Cardiac muscle cell (in vitro differentiated cells and primary cell): Measurements from ENCODE around the gene ATP10D. TPM values are rescaled to one million over a fixed set of nuclear protein-coding genes. Genes with fewer than 3 reads are reported as not detected.

Source experiments
- DNase-seq, 2 donors: peaks; one replicate each; pipeline versions ENCODE4 v3.0.0 to v3.0.0-alpha.2; 2010 to 2017; ENCODE audit warnings: low read depth in 1 of 2, low spot score in 1 of 2
- H3K27ac ChIP-seq: fragments of 200-600 bp; sonication (generic); 2 replicates; pipeline ENCODE4 v1.5.1; 2016
- H3K27me3 ChIP-seq: fragments of 200-600 bp; sonication (generic); 2 replicates; pipeline ENCODE4 v1.6.0; 2016; ENCODE audit warnings: control low read depth
- H3K36me3 ChIP-seq: fragments of 200-600 bp; sonication (generic); 2 replicates; pipeline ENCODE4 v1.5.1; 2016; ENCODE audit warnings: control low read depth
- H3K4me1 ChIP-seq: fragments of 200-600 bp; sonication (generic); 2 replicates; pipeline ENCODE4 v1.8.1; 2017; ENCODE audit warnings: low read depth, mild to moderate bottlenecking, mixed run types
- H3K4me3 ChIP-seq: fragments of 200-600 bp; sonication (generic); 2 replicates; pipeline ENCODE4 v1.5.1; 2016; ENCODE audit warnings: mild to moderate bottlenecking
- H3K9me3 ChIP-seq: fragments of 200-600 bp; sonication (generic); 2 replicates; pipeline ENCODE4 v1.5.1; 2017; ENCODE audit warnings: low read depth, mild to moderate bottlenecking, control low read depth
- polyA plus RNA-seq: library from polyadenylated mRNA; unstranded; fragments of >200 nt; fragmentation: Nextera tagmentation; extraction: Ambion mirVana; gene quantifications from 2 replicates; pipeline ENCODE4 v1.2.1, GENCODE V29; 2016
- total RNA-seq: library from RNA; depleted of rRNA; stranded (reverse); fragments of >200 nt; gene quantifications from 2 replicates; pipeline ENCODE4 v1.2.3, GENCODE V29; 2016
- TF ChIP-seq, protein P1 (sequence below): IDR thresholded peaks from 2 replicates; pipeline ENCODE4 v1.5.1; 2012; ENCODE audit warnings: low read depth, mild to moderate bottlenecking, low read length

Gene ATP10D
- total and polyA plus RNA-seq, 2 experiments from 2014 or later = 5.5 to 7.7 TPM

DNA sequence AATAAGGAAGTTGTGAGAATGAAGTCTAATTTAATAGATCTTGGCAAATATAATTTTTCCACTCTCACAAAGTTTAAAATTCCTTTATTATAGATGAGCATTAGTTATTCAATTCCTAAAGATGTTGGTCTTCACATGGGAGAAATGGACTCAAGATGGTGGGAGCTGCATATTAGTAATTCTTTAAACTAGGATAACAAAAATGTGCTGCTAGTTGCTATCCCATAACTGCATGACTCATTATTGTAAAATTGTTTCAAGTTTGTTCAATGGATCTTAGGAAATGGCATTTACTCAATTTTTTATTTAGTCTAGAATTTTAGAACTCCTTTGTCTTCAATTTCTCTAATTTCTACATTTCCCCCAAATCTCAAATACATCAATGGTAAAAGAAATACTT lies 155.8 kb downstream of the ATP10D start:
- no peak for DNase-seq
- TF ChIP-seq, protein P1, sequence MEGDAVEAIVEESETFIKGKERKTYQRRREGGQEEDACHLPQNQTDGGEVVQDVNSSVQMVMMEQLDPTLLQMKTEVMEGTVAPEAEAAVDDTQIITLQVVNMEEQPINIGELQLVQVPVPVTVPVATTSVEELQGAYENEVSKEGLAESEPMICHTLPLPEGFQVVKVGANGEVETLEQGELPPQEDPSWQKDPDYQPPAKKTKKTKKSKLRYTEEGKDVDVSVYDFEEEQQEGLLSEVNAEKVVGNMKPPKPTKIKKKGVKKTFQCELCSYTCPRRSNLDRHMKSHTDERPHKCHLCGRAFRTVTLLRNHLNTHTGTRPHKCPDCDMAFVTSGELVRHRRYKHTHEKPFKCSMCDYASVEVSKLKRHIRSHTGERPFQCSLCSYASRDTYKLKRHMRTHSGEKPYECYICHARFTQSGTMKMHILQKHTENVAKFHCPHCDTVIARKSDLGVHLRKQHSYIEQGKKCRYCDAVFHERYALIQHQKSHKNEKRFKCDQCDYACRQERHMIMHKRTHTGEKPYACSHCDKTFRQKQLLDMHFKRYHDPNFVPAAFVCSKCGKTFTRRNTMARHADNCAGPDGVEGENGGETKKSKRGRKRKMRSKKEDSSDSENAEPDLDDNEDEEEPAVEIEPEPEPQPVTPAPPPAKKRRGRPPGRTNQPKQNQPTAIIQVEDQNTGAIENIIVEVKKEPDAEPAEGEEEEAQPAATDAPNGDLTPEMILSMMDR = no peak
- no peaks in the 10 kb centered on the region for H3K27me3 ChIP-seq
- no peak overlapping the region for H3K4me3 ChIP-seq
- no peaks in the 10 kb centered on the region for H3K9me3 ChIP-seq
- H3K36me3 ChIP-seq = peaks cover 57% of the 10 kb centered on the region
- H3K4me1 ChIP-seq = no peaks in the 10 kb centered on the region
- H3K27ac ChIP-seq = no peak overlapping the region

DNA sequence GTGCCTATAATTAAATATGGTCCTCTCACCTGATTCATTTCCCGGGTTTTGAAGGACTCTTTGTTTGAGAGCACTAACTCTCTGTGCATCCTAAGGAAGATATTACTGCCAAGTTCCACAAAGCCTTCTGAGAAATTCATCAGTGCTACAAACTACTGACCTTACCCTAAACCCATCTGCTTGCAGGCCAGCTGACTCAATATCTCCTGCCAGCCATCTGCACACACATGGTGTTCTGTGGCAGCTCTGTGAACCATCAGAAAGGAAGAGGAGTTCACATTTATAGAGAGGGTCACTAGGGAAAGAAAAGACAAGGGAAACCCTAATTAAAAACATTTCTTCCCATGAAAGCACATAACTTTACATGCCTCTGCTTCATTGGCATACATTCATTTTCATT lies 156.7 kb downstream of the ATP10D start:
- TF ChIP-seq, protein P1 = no peak
- Histone ChIP-seq H3K9me3 (no peaks in the 10 kb centered on the region), H3K4me1 (no peaks in the 10 kb centered on the region), H3K27me3 (no peaks in the 10 kb centered on the region), H3K36me3 (peaks cover 64% of the 10 kb centered on the region), H3K4me3 (no peak overlapping the region), H3K27ac (no peak overlapping the region)
- no peak for DNase-seq

DNA sequence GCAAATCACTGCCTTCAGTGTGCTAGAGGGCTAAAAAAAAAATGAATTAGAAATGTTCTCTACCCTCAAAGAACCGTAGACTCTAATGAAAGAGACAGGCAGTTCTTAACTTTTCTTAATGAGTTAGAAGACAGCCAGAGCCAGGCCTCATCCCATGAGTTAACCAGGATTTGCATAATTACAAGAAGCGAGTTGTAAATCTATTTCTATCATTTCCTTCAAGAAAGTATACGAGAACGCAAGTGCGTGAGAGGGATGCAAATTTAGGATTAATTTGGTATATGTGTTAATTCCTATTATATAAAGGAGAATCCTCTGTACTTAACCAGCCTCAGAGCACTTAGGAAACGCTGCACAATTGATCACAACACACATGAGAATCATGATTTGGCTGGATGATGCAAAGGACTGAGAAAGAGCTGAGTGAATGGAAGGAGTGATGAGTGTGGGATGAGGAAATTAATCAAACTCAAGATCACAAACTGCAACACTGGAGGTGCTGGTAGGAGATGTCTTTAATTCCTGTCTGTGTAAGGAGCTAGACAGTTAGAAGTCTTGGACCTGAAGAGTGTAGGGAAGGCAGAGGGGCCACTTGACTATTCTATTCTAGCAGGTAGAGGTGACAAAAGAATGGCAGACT lies 157.2 kb downstream of the ATP10D start:
- H3K36me3 ChIP-seq = peaks cover 65% of the 10 kb centered on the region
- no peak overlapping the region for H3K27ac ChIP-seq
- TF ChIP-seq, protein P1 = no peak
- no peaks in the 10 kb centered on the region for H3K4me1 ChIP-seq
- H3K4me3 ChIP-seq = no peak overlapping the region
- H3K9me3 ChIP-seq = no peaks in the 10 kb centered on the region
- no peaks in the 10 kb centered on the region for H3K27me3 ChIP-seq
- no peak for DNase-seq

Other genes with a start within 250 kb of the ATP10D start
- 7.3 and 11.8 TPM in 2 replicates for gene COMMD8, start 21.6 kb upstream of the ATP10D start, total RNA-seq
- 30.9 and 41.1 TPM in 2 replicates for gene COMMD8, start 21.6 kb upstream of the ATP10D start, polyA plus RNA-seq